Activated CD4-positive, CD25-positive, alpha-beta regulatory T cell (primary cell): ENCODE data around the gene PTRH2.
"Not testable (repeated sequence)": the region's sequence is repeated elsewhere in the genome, so short reads cannot be mapped to it uniquely, and the experiment has no call there.

Source experiments
- DNase-seq, 4 experiments: peaks; one replicate each; lab custom pipeline; 2025; lab: John Stamatoyannopoulos, UW

PTRH2 gene

GRCh38 chr17:59669411-59669810, 37.8 kb downstream of the PTRH2 start:
- no peak for DNase-seq

- DNase-seq = no peak
Observed at GRCh38 chr17:59668816-59669215, 38.4 kb downstream of the PTRH2 start.

GRCh38 chr17:59666235-59666634, 41.0 kb downstream of the PTRH2 start:
- no peak for DNase-seq

GRCh38 chr17:59656624-59657023, 50.6 kb downstream of the PTRH2 start:
- DNase-seq = not testable (repeated sequence)

- no peak for DNase-seq
Observed at GRCh38 chr17:59652119-59652518, 55.1 kb downstream of the PTRH2 start.

- DNase-seq = no peak
Observed at GRCh38 chr17:59651346-59651745, 55.9 kb downstream of the PTRH2 start.

- no peak for DNase-seq
Observed at GRCh38 chr17:59650642-59651041, 56.6 kb downstream of the PTRH2 start.

GRCh38 chr17:59649886-59650285, 57.3 kb downstream of the PTRH2 start:
- DNase-seq = no peak
